H9 (cell line): ENCODE measurements around the gene GALNT2. TPM values are rescaled to one million over a fixed set of nuclear protein-coding genes. Genes with fewer than 3 reads are reported as not detected.

Source experiments
- DNase-seq: peaks from one replicate; pipeline ENCODE4 v3.0.0-alpha.2; 2017
- H2AFZ ChIP-seq: one replicate; pipeline ENCODE4 v1.6.1; 2013; ENCODE audit warnings: mild to moderate bottlenecking, low read length, control low read depth, moderate library complexity
- H2AK5ac ChIP-seq: 2 replicates; pipeline ENCODE4 v1.6.1; 2013; ENCODE audit warnings: low read length, control low read depth, mixed read lengths; ENCODE audit not compliant: insufficient read length
- H2BK120ac ChIP-seq: one replicate; pipeline ENCODE4 v1.6.1; 2013; ENCODE audit warnings: low read depth, mild to moderate bottlenecking, low read length, control low read depth, inconsistent platforms; ENCODE audit not compliant: poor library complexity, severe bottlenecking
- H2BK12ac ChIP-seq: 2 replicates; pipeline ENCODE4 v1.6.1; 2013; ENCODE audit warnings: low read length, control low read depth, mixed read lengths, low read depth; ENCODE audit not compliant: insufficient read length
- H2BK15ac ChIP-seq: 2 replicates; pipeline ENCODE4 v1.6.1; 2013; ENCODE audit warnings: low read depth, low read length, control low read depth
- H2BK20ac ChIP-seq: one replicate; pipeline ENCODE4 v1.6.1; 2013; ENCODE audit warnings: low read depth, mild to moderate bottlenecking, low read length, control low read depth, inconsistent platforms; ENCODE audit not compliant: poor library complexity, severe bottlenecking
- H2BK5ac ChIP-seq: 2 replicates; pipeline ENCODE4 v1.6.1; 2013; ENCODE audit warnings: low read length, control low read depth, mixed read lengths; ENCODE audit not compliant: insufficient read length
- H3K14ac ChIP-seq: 2 replicates; pipeline ENCODE4 v1.6.1; 2013; ENCODE audit warnings: low read length, control low read depth; ENCODE audit not compliant: insufficient read depth
- H3K18ac ChIP-seq: 2 replicates; pipeline ENCODE4 v1.6.1; 2013; ENCODE audit warnings: low read depth, mild to moderate bottlenecking, mixed read lengths, low read length, control low read depth; ENCODE audit not compliant: insufficient read length
- H3K23ac ChIP-seq: 2 replicates; pipeline ENCODE4 v1.6.1; 2013; ENCODE audit warnings: low read length, control low read depth, mixed read lengths, low read depth; ENCODE audit not compliant: insufficient read length
- H3K23me2 ChIP-seq: 2 replicates; pipeline ENCODE4 v1.6.1; 2013; ENCODE audit warnings: low read depth, mild to moderate bottlenecking, mixed read lengths, low read length, control low read depth; ENCODE audit not compliant: insufficient read length, poor library complexity, severe bottlenecking
- H3K27ac ChIP-seq: 2 replicates; pipeline ENCODE4 v1.5.1; 2013; ENCODE audit warnings: low read length, control low read depth, mixed read lengths, low read depth; ENCODE audit not compliant: insufficient read length
- H3K27me3 ChIP-seq: 2 replicates; pipeline ENCODE4 v1.6.1; 2013; ENCODE audit warnings: low read length, control low read depth, inconsistent platforms; ENCODE audit not compliant: insufficient read depth
- H3K4ac ChIP-seq: 2 replicates; pipeline ENCODE4 v1.6.1; 2013; ENCODE audit warnings: low read depth, mild to moderate bottlenecking, control low read depth, inconsistent platforms, low read length, moderate library complexity
- H3K4me1 ChIP-seq: 2 replicates; pipeline ENCODE4 v1.6.1; 2013; ENCODE audit warnings: low read length, control low read depth, inconsistent platforms; ENCODE audit not compliant: insufficient read depth
- H3K4me2 ChIP-seq: 2 replicates; pipeline ENCODE4 v1.6.1; 2013; ENCODE audit warnings: low read length, control low read depth, mixed read lengths; ENCODE audit not compliant: insufficient read length, insufficient read depth
- H3K56ac ChIP-seq: 2 replicates; pipeline ENCODE4 v1.6.1; 2013; ENCODE audit warnings: low read depth, mild to moderate bottlenecking, mixed read lengths, low read length, control low read depth; ENCODE audit not compliant: insufficient read length
- H3K79me1 ChIP-seq: 2 replicates; pipeline ENCODE4 v1.6.1; 2013; ENCODE audit warnings: low read depth, mild to moderate bottlenecking, moderate library complexity, low read length, control low read depth, inconsistent platforms; ENCODE audit not compliant: insufficient read depth, poor library complexity, severe bottlenecking
- H3K79me2 ChIP-seq: 2 replicates; pipeline ENCODE4 v1.6.1; 2013; ENCODE audit warnings: low read length, control low read depth, inconsistent platforms; ENCODE audit not compliant: insufficient read depth
- H3K9ac ChIP-seq: 2 replicates; pipeline ENCODE4 v1.6.1; 2013; ENCODE audit warnings: low read length, control low read depth, mixed read lengths; ENCODE audit not compliant: insufficient read length; ENCODE audit errors: extremely low read depth
- H3K9me3 ChIP-seq: one replicate; pipeline ENCODE4 v1.6.1; 2013; ENCODE audit warnings: low read depth, low read length, inconsistent platforms; ENCODE audit not compliant: control insufficient read depth
- H3T11ph ChIP-seq: one replicate; pipeline ENCODE4 v1.6.1; 2013; ENCODE audit warnings: mild to moderate bottlenecking, low read length, control low read depth, inconsistent platforms
- H4K20me1 ChIP-seq: one replicate; pipeline ENCODE4 v1.6.1; 2013; ENCODE audit not compliant: control insufficient read depth, insufficient read length, insufficient read depth
- H4K5ac ChIP-seq: 2 replicates; pipeline ENCODE4 v1.6.1; 2013; ENCODE audit warnings: low read depth, mild to moderate bottlenecking, mixed read lengths, low read length, control low read depth; ENCODE audit not compliant: insufficient read length
- H4K8ac ChIP-seq: replicated peaks from 2 replicates; pipeline ENCODE4 v1.6.1; 2013; ENCODE audit warnings: low read length, control low read depth, mixed read lengths, low read depth; ENCODE audit not compliant: insufficient read length
- H4K91ac ChIP-seq: 2 replicates; pipeline ENCODE4 v1.6.1; 2013; ENCODE audit warnings: low read depth, mild to moderate bottlenecking, moderate library complexity, mixed read lengths, low read length, control low read depth; ENCODE audit not compliant: insufficient read length
- H3K27ac Mint-ChIP-seq, 3 experiments: 2 replicates in 2 of 3; 3 replicates in 1 of 3; pipeline ENCODE4 v1.8.0; 2020 to 2021; ENCODE audit warnings: mixed read lengths in 3 of 3, mild to moderate bottlenecking in 1 of 3, moderate library complexity in 1 of 3
- H3K27me3 Mint-ChIP-seq: 2 replicates; pipeline ENCODE4 v1.8.0; 2021; ENCODE audit warnings: low read depth, mild to moderate bottlenecking, moderate library complexity, mixed read lengths
- H3K36me3 Mint-ChIP-seq, 3 experiments: 2 replicates in 2 of 3; 3 replicates in 1 of 3; pipeline ENCODE4 v1.8.0; 2020 to 2021; ENCODE audit warnings: low read depth in 3 of 3, mixed read lengths in 3 of 3; ENCODE audit not compliant: insufficient read depth in 1 of 3
- H3K4me1 Mint-ChIP-seq, 2 experiments: 2 replicates each; pipeline ENCODE4 v1.8.0; 2020; ENCODE audit warnings: mixed read lengths in 2 of 2
- H3K4me3 Mint-ChIP-seq, 2 experiments: 2 replicates in 1 of 2; 3 replicates in 1 of 2; pipeline ENCODE4 v1.8.0; 2020 to 2021; ENCODE audit warnings: mild to moderate bottlenecking in 2 of 2, mixed read lengths in 2 of 2, moderate library complexity in 1 of 2
- H3K9me3 Mint-ChIP-seq, 2 experiments: 2 replicates in 1 of 2; 3 replicates in 1 of 2; pipeline ENCODE4 v1.8.0; 2020; ENCODE audit warnings: mild to moderate bottlenecking in 2 of 2, mixed read lengths in 2 of 2, moderate library complexity in 1 of 2
- CTCF ChIP-seq: fragments of 200-600 bp; sonication (generic); conservative IDR thresholded peaks from 3 replicates; pipeline ENCODE4 v1.8.0; 2021; ENCODE audit warnings: antibody characterized with exemption, mild to moderate bottlenecking
- WGBS: extraction: QIAGEN DNeasy Blood & Tissue Kit; methylation state at CpG from one replicate; pipeline ENCODE4 v1.1.7; 2013; ENCODE audit warnings: missing lambda C conversion rate, low lambda C conversion rate, mixed read lengths; ENCODE audit not compliant: insufficient read length; ENCODE audit errors: extremely low coverage; 5-methylcytosine and 5-hydroxymethylcytosine counted together
- total RNA-seq: library from RNA; stranded (reverse); gene quantifications from 2 replicates; pipeline ENCODE4 v1.2.1, GENCODE V29; 2021

GALNT2 gene
- total RNA-seq, 1 experiment from 2014 or later, result 57.6 TPM

GRCh38 chr1:230215529-230215928 lies 148.5 kb downstream of the GALNT2 start:
- Histone ChIP-seq H3K9ac (no peak overlapping the region), H3K79me2 (no peaks in the 10 kb centered on the region), H4K91ac (no peak overlapping the region), H2BK12ac (no peak overlapping the region), H3K18ac (no peak overlapping the region), H3K23ac (no peak overlapping the region), H3K79me1 (no peaks in the 10 kb centered on the region), H3K4me2 (no peak overlapping the region), H3T11ph (no peak overlapping the region), H2BK20ac (no peak overlapping the region), H3K23me2 (no peaks in the 10 kb centered on the region), H3K27me3 (no peaks in the 10 kb centered on the region), H2AFZ (no peak overlapping the region), H2BK5ac (no peak overlapping the region), H3K9me3 (no peaks in the 10 kb centered on the region), H4K20me1 (no peaks in the 10 kb centered on the region), H2BK15ac (no peak overlapping the region), H3K56ac (no peak overlapping the region), H4K8ac (no peak overlapping the region), H4K5ac (no peak overlapping the region), H3K14ac (no peak overlapping the region), H3K27ac (no peak overlapping the region), H3K4me1 (no peaks in the 10 kb centered on the region), H2BK120ac (no peak overlapping the region), H3K4ac (no peak overlapping the region), H2AK5ac (no peak overlapping the region)
- Mint-ChIP-seq H3K9me3 (no peaks in the 10 kb centered on the region), H3K27me3 (no peaks in the 10 kb centered on the region), H3K4me3 (no peak overlapping the region), H3K27ac (no peak overlapping the region), H3K36me3 (peaks cover 0 to 7% (median 4%) of the 10 kb centered on the region in 3 experiments; a peak in 3 of 7 replicates), H3K4me1 (peaks cover 28 to 29% of the 10 kb centered on the region in 2 experiments)
- WGBS, result no CpG with 5 or more reads among the region's 1 CpG
- TF ChIP-seq CTCF, result no peak
- DNase-seq, result no peak
